Peyer's patch (tissue), 4 donors: ENCODE measurements around the gene EIF4E1B.

ENCODE experiments used
- POLR2A ChIP-seq, 2 donors: fragments of 450-650 bp; IDR thresholded peaks; one replicate each; pipeline ENCODE4 v1.5.1; 2017; ENCODE audit warnings: antibody characterized with exemption in 2 of 2, mild to moderate bottlenecking in 2 of 2, moderate library complexity in 2 of 2
- TF ChIP-seq, protein P1 (sequence below), 6 experiments: fragments of 450-650 bp in 4 of 6; fragments of 200-600 bp in 2 of 6; sonication (generic) in 1 of 6; IDR thresholded peaks; one replicate each; pipeline ENCODE4 v1.5.1; 2017 to 2019; ENCODE audit warnings: antibody characterized with exemption in 6 of 6, mild to moderate bottlenecking in 3 of 6, moderate library complexity in 1 of 6

DNA sequence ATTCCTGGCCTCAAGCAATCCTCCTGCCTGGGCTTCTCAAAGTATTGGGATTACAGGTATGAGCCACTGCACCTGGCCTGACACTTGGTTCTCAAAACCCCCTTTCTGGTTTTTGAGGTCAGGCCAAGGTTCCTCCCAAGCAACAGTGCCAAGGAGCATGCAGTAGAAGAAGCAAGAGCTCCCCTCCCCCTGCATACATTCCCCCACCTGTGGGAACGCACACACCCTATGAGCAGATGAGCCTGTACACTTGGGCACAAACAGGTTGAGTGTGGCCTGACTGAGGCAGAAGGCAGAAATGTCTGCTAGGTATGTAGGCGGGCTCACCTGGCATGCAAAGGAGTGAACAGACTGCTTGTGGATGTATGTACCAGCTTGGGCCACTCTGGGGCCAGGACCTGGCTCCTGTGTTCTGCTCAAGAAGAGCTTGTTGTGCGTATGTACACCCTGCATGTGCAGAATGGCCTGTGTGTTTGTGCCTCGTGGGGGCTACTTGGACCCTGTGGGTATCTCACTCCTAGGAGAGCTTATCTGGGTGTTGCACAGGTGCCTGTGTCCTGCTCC lies 22.3 kb upstream of the EIF4E1B start:
- TF ChIP-seq, protein P1, sequence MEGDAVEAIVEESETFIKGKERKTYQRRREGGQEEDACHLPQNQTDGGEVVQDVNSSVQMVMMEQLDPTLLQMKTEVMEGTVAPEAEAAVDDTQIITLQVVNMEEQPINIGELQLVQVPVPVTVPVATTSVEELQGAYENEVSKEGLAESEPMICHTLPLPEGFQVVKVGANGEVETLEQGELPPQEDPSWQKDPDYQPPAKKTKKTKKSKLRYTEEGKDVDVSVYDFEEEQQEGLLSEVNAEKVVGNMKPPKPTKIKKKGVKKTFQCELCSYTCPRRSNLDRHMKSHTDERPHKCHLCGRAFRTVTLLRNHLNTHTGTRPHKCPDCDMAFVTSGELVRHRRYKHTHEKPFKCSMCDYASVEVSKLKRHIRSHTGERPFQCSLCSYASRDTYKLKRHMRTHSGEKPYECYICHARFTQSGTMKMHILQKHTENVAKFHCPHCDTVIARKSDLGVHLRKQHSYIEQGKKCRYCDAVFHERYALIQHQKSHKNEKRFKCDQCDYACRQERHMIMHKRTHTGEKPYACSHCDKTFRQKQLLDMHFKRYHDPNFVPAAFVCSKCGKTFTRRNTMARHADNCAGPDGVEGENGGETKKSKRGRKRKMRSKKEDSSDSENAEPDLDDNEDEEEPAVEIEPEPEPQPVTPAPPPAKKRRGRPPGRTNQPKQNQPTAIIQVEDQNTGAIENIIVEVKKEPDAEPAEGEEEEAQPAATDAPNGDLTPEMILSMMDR (IDR thresholded peaks at IDR 0.05), result no peak
- TF ChIP-seq POLR2A (IDR thresholded peaks at IDR 0.05), result no peak
